ENCODE results near the gene TOP3A. TPM values are rescaled to one million over a fixed set of nuclear protein-coding genes. Genes with fewer than 3 reads are reported as not detected.

The TOP3A gene
- total and polyA plus RNA-seq, 2 of the 13 experiments (the other 11 are each of a cell fraction or from before 2014, with no cell fraction given): 16.9 to 36.8 TPM

DNA sequence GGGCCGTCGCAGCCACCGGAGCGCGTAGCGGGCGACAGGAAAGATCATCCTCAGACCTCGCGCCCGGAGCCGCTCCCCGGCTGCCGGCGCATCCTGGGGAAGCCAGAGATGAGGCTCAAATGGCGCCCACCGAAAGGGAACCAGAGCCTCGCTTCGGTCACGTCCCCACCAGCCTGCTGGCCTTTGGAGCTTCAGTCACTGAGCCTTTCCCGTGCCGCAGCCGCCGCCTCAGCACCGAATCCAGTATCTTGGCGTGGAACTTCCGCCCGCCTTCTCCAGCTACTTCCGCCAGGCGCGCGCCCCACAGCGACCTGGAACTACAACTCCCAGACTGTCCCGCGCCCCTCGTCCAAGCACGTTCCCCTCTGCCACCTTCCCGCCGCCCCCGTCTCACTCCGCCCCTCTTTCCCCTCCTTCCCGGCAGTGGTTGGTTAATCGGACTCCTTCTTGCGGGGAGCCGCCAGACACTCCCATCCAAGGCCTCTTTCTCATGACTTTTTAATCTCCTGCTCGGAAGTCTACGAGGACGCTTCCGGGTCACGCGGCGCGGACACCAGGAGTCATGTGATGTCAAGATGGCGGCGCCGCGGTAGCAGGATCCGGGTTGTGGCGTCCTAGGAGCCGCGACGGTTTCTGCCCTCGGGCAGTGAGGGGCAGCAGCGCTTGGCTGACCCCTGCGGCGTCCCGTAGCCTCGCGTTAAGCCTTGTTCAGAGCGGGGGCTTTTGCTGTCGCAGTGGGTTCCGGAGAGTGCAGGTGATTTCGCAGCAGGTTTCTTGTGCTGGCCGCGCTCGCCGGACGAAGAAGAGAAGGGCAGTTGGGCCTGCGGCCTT, at the start of gene TOP3A, which contains the start of gene SMCR8 (continued):
- TF ChIP-seq ZFP90 (CRISPR knock-in tag; IDR thresholded peaks at IDR 0.05; ENCODE audit: borderline replicate concordance): no peak; the same call in 1 of the 2 replicates
- TF ChIP-seq GFI1 (CRISPR knock-in tag; IDR thresholded peaks at IDR 0.05; ENCODE audit: borderline replicate concordance): no peak; the same call in 1 of the 2 replicates
- 0 out of 2 replicates have a peak, but pooled peaks have one; percentile 17 for TF ChIP-seq ISX (CRISPR knock-in tag; conservative IDR thresholded peaks at IDR 0.05)
- TF ChIP-seq SIN3B (IDR thresholded peaks at IDR 0.05; ENCODE audit: low read length): peak; percentile 93
- TF ChIP-seq, protein P1, sequence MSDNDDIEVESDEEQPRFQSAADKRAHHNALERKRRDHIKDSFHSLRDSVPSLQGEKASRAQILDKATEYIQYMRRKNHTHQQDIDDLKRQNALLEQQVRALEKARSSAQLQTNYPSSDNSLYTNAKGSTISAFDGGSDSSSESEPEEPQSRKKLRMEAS (IDR thresholded peaks at IDR 0.05): peak; percentile 82
- no peak for TF ChIP-seq STAG1 (CRISPR knock-in tag; IDR thresholded peaks at IDR 0.05)
- TF ChIP-seq ZBTB43 (CRISPR knock-in tag; conservative IDR thresholded peaks at IDR 0.05): peak; percentile 63; the same call in 1 of the 2 replicates
- peak; percentile 86; the same call in 1 of the 2 replicates for TF ChIP-seq PRMT3 (CRISPR knock-in tag; IDR thresholded peaks at IDR 0.05; ENCODE audit: borderline replicate concordance, low read depth)
- TF ChIP-seq ZNF335 (CRISPR knock-in tag; IDR thresholded peaks at IDR 0.05): peak; percentile 78; the same call in 1 of the 2 replicates
- no peak for TF ChIP-seq ZNF282 (IDR thresholded peaks at IDR 0.05; ENCODE audit: partially characterized antibody)
- TF ChIP-seq ZNF687 (CRISPR knock-in tag; IDR thresholded peaks at IDR 0.05): peak; percentile 95
- peak; percentile 87 for TF ChIP-seq GMEB1 (CRISPR knock-in tag; IDR thresholded peaks at IDR 0.05; ENCODE audit: borderline replicate concordance)
- TF ChIP-seq SALL1 (CRISPR knock-in tag; IDR thresholded peaks at IDR 0.05): peak; percentile 64
- TF ChIP-seq ZHX2 (IDR thresholded peaks at IDR 0.05; ENCODE audit: low read depth): peak; percentile 84
- TF ChIP-seq ZHX2 (CRISPR knock-in tag; IDR thresholded peaks at IDR 0.05; ENCODE audit: borderline replicate concordance): no peak

Data from HepG2 (cell line).